H9 (cell line): ENCODE measurements around the gene RAB24. TPM values are rescaled to one million over a fixed set of nuclear protein-coding genes. Genes with fewer than 3 reads are reported as not detected.

Experiments used
- DNase-seq: peaks from one replicate; pipeline ENCODE4 v3.0.0-alpha.2; 2017
- H2AFZ ChIP-seq: one replicate; pipeline ENCODE4 v1.6.1; 2013; ENCODE audit warnings: mild to moderate bottlenecking, low read length, control low read depth, moderate library complexity
- H2AK5ac ChIP-seq: 2 replicates; pipeline ENCODE4 v1.6.1; 2013; ENCODE audit warnings: low read length, control low read depth, mixed read lengths; ENCODE audit not compliant: insufficient read length
- H2BK120ac ChIP-seq: one replicate; pipeline ENCODE4 v1.6.1; 2013; ENCODE audit warnings: low read depth, mild to moderate bottlenecking, low read length, control low read depth, inconsistent platforms; ENCODE audit not compliant: poor library complexity, severe bottlenecking
- H2BK12ac ChIP-seq: 2 replicates; pipeline ENCODE4 v1.6.1; 2013; ENCODE audit warnings: low read length, control low read depth, mixed read lengths, low read depth; ENCODE audit not compliant: insufficient read length
- H2BK15ac ChIP-seq: 2 replicates; pipeline ENCODE4 v1.6.1; 2013; ENCODE audit warnings: low read depth, low read length, control low read depth
- H2BK20ac ChIP-seq: one replicate; pipeline ENCODE4 v1.6.1; 2013; ENCODE audit warnings: low read depth, mild to moderate bottlenecking, low read length, control low read depth, inconsistent platforms; ENCODE audit not compliant: poor library complexity, severe bottlenecking
- H2BK5ac ChIP-seq: 2 replicates; pipeline ENCODE4 v1.6.1; 2013; ENCODE audit warnings: low read length, control low read depth, mixed read lengths; ENCODE audit not compliant: insufficient read length
- H3K14ac ChIP-seq: 2 replicates; pipeline ENCODE4 v1.6.1; 2013; ENCODE audit warnings: low read length, control low read depth; ENCODE audit not compliant: insufficient read depth
- H3K18ac ChIP-seq: 2 replicates; pipeline ENCODE4 v1.6.1; 2013; ENCODE audit warnings: low read depth, mild to moderate bottlenecking, mixed read lengths, low read length, control low read depth; ENCODE audit not compliant: insufficient read length
- H3K23ac ChIP-seq: 2 replicates; pipeline ENCODE4 v1.6.1; 2013; ENCODE audit warnings: low read length, control low read depth, mixed read lengths, low read depth; ENCODE audit not compliant: insufficient read length
- H3K23me2 ChIP-seq: 2 replicates; pipeline ENCODE4 v1.6.1; 2013; ENCODE audit warnings: low read depth, mild to moderate bottlenecking, mixed read lengths, low read length, control low read depth; ENCODE audit not compliant: insufficient read length, poor library complexity, severe bottlenecking
- H3K27ac ChIP-seq: 2 replicates; pipeline ENCODE4 v1.5.1; 2013; ENCODE audit warnings: low read length, control low read depth, mixed read lengths, low read depth; ENCODE audit not compliant: insufficient read length
- H3K27me3 ChIP-seq: 2 replicates; pipeline ENCODE4 v1.6.1; 2013; ENCODE audit warnings: low read length, control low read depth, inconsistent platforms; ENCODE audit not compliant: insufficient read depth
- H3K4ac ChIP-seq: 2 replicates; pipeline ENCODE4 v1.6.1; 2013; ENCODE audit warnings: low read depth, mild to moderate bottlenecking, control low read depth, inconsistent platforms, low read length, moderate library complexity
- H3K4me1 ChIP-seq: 2 replicates; pipeline ENCODE4 v1.6.1; 2013; ENCODE audit warnings: low read length, control low read depth, inconsistent platforms; ENCODE audit not compliant: insufficient read depth
- H3K4me2 ChIP-seq: 2 replicates; pipeline ENCODE4 v1.6.1; 2013; ENCODE audit warnings: low read length, control low read depth, mixed read lengths; ENCODE audit not compliant: insufficient read length, insufficient read depth
- H3K56ac ChIP-seq: 2 replicates; pipeline ENCODE4 v1.6.1; 2013; ENCODE audit warnings: low read depth, mild to moderate bottlenecking, mixed read lengths, low read length, control low read depth; ENCODE audit not compliant: insufficient read length
- H3K79me1 ChIP-seq: 2 replicates; pipeline ENCODE4 v1.6.1; 2013; ENCODE audit warnings: low read depth, mild to moderate bottlenecking, moderate library complexity, low read length, control low read depth, inconsistent platforms; ENCODE audit not compliant: insufficient read depth, poor library complexity, severe bottlenecking
- H3K79me2 ChIP-seq: 2 replicates; pipeline ENCODE4 v1.6.1; 2013; ENCODE audit warnings: low read length, control low read depth, inconsistent platforms; ENCODE audit not compliant: insufficient read depth
- H3K9ac ChIP-seq: 2 replicates; pipeline ENCODE4 v1.6.1; 2013; ENCODE audit warnings: low read length, control low read depth, mixed read lengths; ENCODE audit not compliant: insufficient read length; ENCODE audit errors: extremely low read depth
- H3K9me3 ChIP-seq: one replicate; pipeline ENCODE4 v1.6.1; 2013; ENCODE audit warnings: low read depth, low read length, inconsistent platforms; ENCODE audit not compliant: control insufficient read depth
- H3T11ph ChIP-seq: one replicate; pipeline ENCODE4 v1.6.1; 2013; ENCODE audit warnings: mild to moderate bottlenecking, low read length, control low read depth, inconsistent platforms
- H4K20me1 ChIP-seq: one replicate; pipeline ENCODE4 v1.6.1; 2013; ENCODE audit not compliant: control insufficient read depth, insufficient read length, insufficient read depth
- H4K5ac ChIP-seq: 2 replicates; pipeline ENCODE4 v1.6.1; 2013; ENCODE audit warnings: low read depth, mild to moderate bottlenecking, mixed read lengths, low read length, control low read depth; ENCODE audit not compliant: insufficient read length
- H4K8ac ChIP-seq: replicated peaks from 2 replicates; pipeline ENCODE4 v1.6.1; 2013; ENCODE audit warnings: low read length, control low read depth, mixed read lengths, low read depth; ENCODE audit not compliant: insufficient read length
- H4K91ac ChIP-seq: 2 replicates; pipeline ENCODE4 v1.6.1; 2013; ENCODE audit warnings: low read depth, mild to moderate bottlenecking, moderate library complexity, mixed read lengths, low read length, control low read depth; ENCODE audit not compliant: insufficient read length
- H3K27ac Mint-ChIP-seq, 3 experiments: 2 replicates in 2 of 3; 3 replicates in 1 of 3; pipeline ENCODE4 v1.8.0; 2020 to 2021; ENCODE audit warnings: mixed read lengths in 3 of 3, mild to moderate bottlenecking in 1 of 3, moderate library complexity in 1 of 3
- H3K27me3 Mint-ChIP-seq: 2 replicates; pipeline ENCODE4 v1.8.0; 2021; ENCODE audit warnings: low read depth, mild to moderate bottlenecking, moderate library complexity, mixed read lengths
- H3K36me3 Mint-ChIP-seq, 3 experiments: 2 replicates in 2 of 3; 3 replicates in 1 of 3; pipeline ENCODE4 v1.8.0; 2020 to 2021; ENCODE audit warnings: low read depth in 3 of 3, mixed read lengths in 3 of 3; ENCODE audit not compliant: insufficient read depth in 1 of 3
- H3K4me1 Mint-ChIP-seq, 2 experiments: 2 replicates each; pipeline ENCODE4 v1.8.0; 2020; ENCODE audit warnings: mixed read lengths in 2 of 2
- H3K4me3 Mint-ChIP-seq, 2 experiments: 2 replicates in 1 of 2; 3 replicates in 1 of 2; pipeline ENCODE4 v1.8.0; 2020 to 2021; ENCODE audit warnings: mild to moderate bottlenecking in 2 of 2, mixed read lengths in 2 of 2, moderate library complexity in 1 of 2
- H3K9me3 Mint-ChIP-seq, 2 experiments: 2 replicates in 1 of 2; 3 replicates in 1 of 2; pipeline ENCODE4 v1.8.0; 2020; ENCODE audit warnings: mild to moderate bottlenecking in 2 of 2, mixed read lengths in 2 of 2, moderate library complexity in 1 of 2
- WGBS: extraction: QIAGEN DNeasy Blood & Tissue Kit; methylation state at CpG from one replicate; pipeline ENCODE4 v1.1.7; 2013; ENCODE audit warnings: missing lambda C conversion rate, low lambda C conversion rate, mixed read lengths; ENCODE audit not compliant: insufficient read length; ENCODE audit errors: extremely low coverage; 5-methylcytosine and 5-hydroxymethylcytosine counted together
- total RNA-seq: library from RNA; stranded (reverse); gene quantifications from 2 replicates; pipeline ENCODE4 v1.2.1, GENCODE V29; 2021
- TF ChIP-seq, protein P1 (sequence below): fragments of 200-600 bp; sonication (generic); conservative IDR thresholded peaks from 3 replicates; pipeline ENCODE4 v1.8.0; 2021; ENCODE audit warnings: antibody characterized with exemption, mild to moderate bottlenecking

Gene RAB24
- total RNA-seq, 1 experiment from 2014 or later = 17.6 TPM

GRCh38 chr5:177353093-177353492 lies 49.6 kb upstream of the RAB24 start:
- Histone ChIP-seq H2BK12ac (no peak overlapping the region), H3T11ph (no peak overlapping the region), H2BK15ac (no peak overlapping the region), H3K4ac (no peak overlapping the region), H3K4me2 (no peak overlapping the region), H2AFZ (no peak overlapping the region), H4K20me1 (no peaks in the 10 kb centered on the region), H2BK120ac (no peak overlapping the region), H3K56ac (no peak overlapping the region), H3K14ac (no peak overlapping the region), H2AK5ac (no peak overlapping the region), H2BK5ac (no peak overlapping the region), H3K23me2 (peaks cover 7% of the 10 kb centered on the region), H3K18ac (no peak overlapping the region), H3K9ac (no peak overlapping the region), H3K27me3 (no peaks in the 10 kb centered on the region), H3K23ac (no peak overlapping the region), H4K5ac (no peak overlapping the region), H4K91ac (no peak overlapping the region), H4K8ac (no peak overlapping the region), H3K9me3 (no peaks in the 10 kb centered on the region), H3K79me1 (peaks cover 4% of the 10 kb centered on the region), H2BK20ac (no peak overlapping the region), H3K79me2 (peaks cover 13% of the 10 kb centered on the region), H3K27ac (no peak overlapping the region), H3K4me1 (peaks cover 3% of the 10 kb centered on the region; the same call in 1 of the 2 replicates)
- Mint-ChIP-seq H3K4me1 (peaks cover 20 to 25% of the 10 kb centered on the region in 2 experiments), H3K27me3 (peaks cover 41% of the 10 kb centered on the region), H3K4me3 (peak overlapping the region; percentile 30 to 51; a peak in 2 of 5 replicates), H3K9me3 (peaks cover 3 to 4% of the 10 kb centered on the region in 2 experiments; a peak in 4 of 5 replicates), H3K27ac (no peak overlapping the region), H3K36me3 (peaks cover 2 to 13% (median 12%) of the 10 kb centered on the region in 3 experiments; a peak in 5 of 7 replicates)
- WGBS = no CpG with 5 or more reads among the region's 5 CpGs
- no peak for DNase-seq
- TF ChIP-seq, protein P1, sequence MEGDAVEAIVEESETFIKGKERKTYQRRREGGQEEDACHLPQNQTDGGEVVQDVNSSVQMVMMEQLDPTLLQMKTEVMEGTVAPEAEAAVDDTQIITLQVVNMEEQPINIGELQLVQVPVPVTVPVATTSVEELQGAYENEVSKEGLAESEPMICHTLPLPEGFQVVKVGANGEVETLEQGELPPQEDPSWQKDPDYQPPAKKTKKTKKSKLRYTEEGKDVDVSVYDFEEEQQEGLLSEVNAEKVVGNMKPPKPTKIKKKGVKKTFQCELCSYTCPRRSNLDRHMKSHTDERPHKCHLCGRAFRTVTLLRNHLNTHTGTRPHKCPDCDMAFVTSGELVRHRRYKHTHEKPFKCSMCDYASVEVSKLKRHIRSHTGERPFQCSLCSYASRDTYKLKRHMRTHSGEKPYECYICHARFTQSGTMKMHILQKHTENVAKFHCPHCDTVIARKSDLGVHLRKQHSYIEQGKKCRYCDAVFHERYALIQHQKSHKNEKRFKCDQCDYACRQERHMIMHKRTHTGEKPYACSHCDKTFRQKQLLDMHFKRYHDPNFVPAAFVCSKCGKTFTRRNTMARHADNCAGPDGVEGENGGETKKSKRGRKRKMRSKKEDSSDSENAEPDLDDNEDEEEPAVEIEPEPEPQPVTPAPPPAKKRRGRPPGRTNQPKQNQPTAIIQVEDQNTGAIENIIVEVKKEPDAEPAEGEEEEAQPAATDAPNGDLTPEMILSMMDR = no peak
